Astrocyte (in vitro differentiated cells and primary cell): ENCODE data around the gene BMP8A.

Experiments
- CTCF ChIP-seq: IDR thresholded peaks from 2 replicates; pipeline ENCODE4 v1.5.1; 2011; ENCODE audit warnings: low read depth, mild to moderate bottlenecking, inconsistent platforms, low read length, moderate library complexity; ENCODE audit not compliant: insufficient read depth
- EZH2 ChIP-seq: IDR thresholded peaks from 2 replicates; pipeline ENCODE4 v1.6.1; 2012; ENCODE audit warnings: mild to moderate bottlenecking, low read length, inconsistent platforms; ENCODE audit not compliant: insufficient read depth

- TF ChIP-seq CTCF, result no peak
- no peak for TF ChIP-seq EZH2
Observed at GRCh38 chr1:39509360-39510009, 18.0 kb downstream of the BMP8A start.
